Measurements from ENCODE around the gene NMUR1.
"Not testable (repeated sequence)": the region's sequence is repeated elsewhere in the genome, so short reads cannot be mapped to it uniquely, and the experiment has no call there.

NMUR1 gene

GRCh38 chr2:231530099-231531011 is at the start of gene NMUR1:
Gene NMUR1, minus strand, starts transcription at chr2:231530445. Its CDS starts 84 bp downstream, at chr2:231530361.
- no peaks in the 10 kb centered on the region for H3K36me3 Mint-ChIP-seq
- H3K9me3 Mint-ChIP-seq (ENCODE audit: low read depth) = no peaks in the 10 kb centered on the region
- H3K4me1 Mint-ChIP-seq (ENCODE audit: low read depth) = peaks cover 11% of the 10 kb centered on the region
- H3K27ac Mint-ChIP-seq = no peak within 1 kb of the TSS
- H3K4me3 Mint-ChIP-seq = peak within 1 kb of the TSS; percentile 53
- peaks cover 10% of the 10 kb centered on the region for H3K27me3 Mint-ChIP-seq

DNA sequence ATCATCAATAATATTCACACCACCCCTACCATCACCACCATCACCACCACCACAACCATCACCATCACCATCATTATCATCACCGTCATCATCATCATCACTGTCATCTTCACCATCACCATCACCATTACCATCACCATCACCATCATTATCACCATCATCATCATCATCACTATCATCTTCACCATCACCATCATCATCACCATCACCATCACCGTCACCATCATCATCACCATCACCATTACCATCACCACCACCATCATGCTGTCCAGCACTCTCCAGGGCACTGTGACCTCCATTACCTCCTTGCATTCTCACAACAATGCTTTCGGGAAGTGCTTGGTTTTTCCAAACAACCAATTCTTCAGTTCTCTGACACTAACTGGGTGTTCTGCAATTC is 49.3 kb upstream of the NMUR1 start:
- no peaks in the 10 kb centered on the region for H3K27me3 Mint-ChIP-seq
- no peak overlapping the region for H3K4me3 Mint-ChIP-seq
- H3K4me1 Mint-ChIP-seq (ENCODE audit: low read depth) = no peaks in the 10 kb centered on the region
- H3K27ac Mint-ChIP-seq = no peak overlapping the region
- peaks cover 4% of the 10 kb centered on the region for H3K9me3 Mint-ChIP-seq (ENCODE audit: low read depth)
- H3K36me3 Mint-ChIP-seq = peaks cover 4% of the 10 kb centered on the region

DNA sequence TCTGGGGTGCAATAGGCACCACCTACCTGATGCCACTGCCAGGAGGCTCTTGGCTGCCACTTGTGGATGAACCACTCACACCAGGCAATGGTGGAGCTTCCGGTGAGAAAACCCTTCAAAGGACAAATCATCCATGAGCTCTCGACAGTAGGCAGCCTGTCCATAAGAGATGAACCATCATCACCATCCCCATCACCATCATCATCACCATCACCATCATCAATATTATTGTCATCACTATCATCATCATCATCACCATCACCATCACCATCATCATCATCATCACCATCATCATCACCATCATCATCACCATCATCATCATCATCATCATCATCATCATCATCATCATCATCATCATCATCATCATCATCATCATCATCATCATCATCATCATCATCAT is 48.4 kb upstream of the NMUR1 start:
- not testable (repeated sequence) for H3K27ac Mint-ChIP-seq; H3K36me3 Mint-ChIP-seq; H3K4me1 Mint-ChIP-seq (ENCODE audit: low read depth); H3K4me3 Mint-ChIP-seq; H3K27me3 Mint-ChIP-seq; H3K9me3 Mint-ChIP-seq (ENCODE audit: low read depth)

GRCh38 chr2:231576465-231576864 is 46.2 kb upstream of the NMUR1 start:
- no peaks in the 10 kb centered on the region for H3K27me3 Mint-ChIP-seq
- no peak overlapping the region for H3K4me3 Mint-ChIP-seq
- peaks cover 4% of the 10 kb centered on the region for H3K36me3 Mint-ChIP-seq
- H3K4me1 Mint-ChIP-seq (ENCODE audit: low read depth) = no peaks in the 10 kb centered on the region
- H3K9me3 Mint-ChIP-seq (ENCODE audit: low read depth) = peaks cover 4% of the 10 kb centered on the region
- no peak overlapping the region for H3K27ac Mint-ChIP-seq

GRCh38 chr2:231575612-231576256 is 45.5 kb upstream of the NMUR1 start:
- no peaks in the 10 kb centered on the region for H3K4me1 Mint-ChIP-seq (ENCODE audit: low read depth)
- no peak overlapping the region for H3K27ac Mint-ChIP-seq
- H3K36me3 Mint-ChIP-seq = peaks cover 4% of the 10 kb centered on the region
- peaks cover 4% of the 10 kb centered on the region for H3K9me3 Mint-ChIP-seq (ENCODE audit: low read depth)
- H3K4me3 Mint-ChIP-seq = no peak overlapping the region
- no peaks in the 10 kb centered on the region for H3K27me3 Mint-ChIP-seq

- no peaks in the 10 kb centered on the region for H3K4me1 Mint-ChIP-seq (ENCODE audit: low read depth)
- H3K9me3 Mint-ChIP-seq (ENCODE audit: low read depth) = peaks cover 4% of the 10 kb centered on the region
- H3K27ac Mint-ChIP-seq = no peak overlapping the region
- no peaks in the 10 kb centered on the region for H3K36me3 Mint-ChIP-seq
- H3K4me3 Mint-ChIP-seq = no peak overlapping the region
- no peaks in the 10 kb centered on the region for H3K27me3 Mint-ChIP-seq
Observed at GRCh38 chr2:231573698-231574421, 43.6 kb upstream of the NMUR1 start.

- H3K27me3 Mint-ChIP-seq = no peaks in the 10 kb centered on the region
- H3K36me3 Mint-ChIP-seq = no peaks in the 10 kb centered on the region
- H3K27ac Mint-ChIP-seq = no peak overlapping the region
- peaks cover 2% of the 10 kb centered on the region for H3K4me1 Mint-ChIP-seq (ENCODE audit: low read depth)
- H3K9me3 Mint-ChIP-seq (ENCODE audit: low read depth) = no peaks in the 10 kb centered on the region
- H3K4me3 Mint-ChIP-seq = no peak overlapping the region
Observed at GRCh38 chr2:231573096-231573495, 42.9 kb upstream of the NMUR1 start.

DNA sequence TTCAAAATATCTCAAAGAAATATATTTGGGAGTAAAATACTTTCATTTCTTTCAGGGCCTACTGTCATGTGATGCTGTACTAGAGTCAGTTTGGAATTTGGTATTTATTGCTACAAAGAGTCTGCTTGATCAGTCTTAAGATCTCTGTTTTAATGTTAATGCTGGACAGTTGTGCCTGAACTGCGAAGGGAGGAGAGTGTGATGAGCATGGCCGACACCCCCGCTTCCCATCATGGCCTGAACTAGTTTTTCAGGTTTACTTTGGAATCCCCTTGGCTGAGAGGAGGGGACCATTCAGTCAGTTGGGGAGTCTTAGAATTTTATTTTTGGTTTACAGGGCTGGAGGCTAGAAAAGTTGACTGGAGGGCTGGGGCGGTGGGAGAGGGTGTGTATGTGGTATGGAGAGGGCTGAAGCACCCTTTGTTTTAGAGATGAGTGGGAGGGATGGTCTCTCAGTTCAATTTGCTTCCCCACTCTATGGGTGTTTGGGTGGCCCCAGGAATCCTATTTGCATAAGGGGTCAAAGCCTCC is 41.5 kb upstream of the NMUR1 start:
- no peak overlapping the region for H3K4me3 Mint-ChIP-seq
- no peaks in the 10 kb centered on the region for H3K36me3 Mint-ChIP-seq
- no peak overlapping the region for H3K27ac Mint-ChIP-seq
- H3K9me3 Mint-ChIP-seq (ENCODE audit: low read depth) = no peaks in the 10 kb centered on the region
- peaks cover 2% of the 10 kb centered on the region for H3K4me1 Mint-ChIP-seq (ENCODE audit: low read depth)
- H3K27me3 Mint-ChIP-seq = no peaks in the 10 kb centered on the region

DNA sequence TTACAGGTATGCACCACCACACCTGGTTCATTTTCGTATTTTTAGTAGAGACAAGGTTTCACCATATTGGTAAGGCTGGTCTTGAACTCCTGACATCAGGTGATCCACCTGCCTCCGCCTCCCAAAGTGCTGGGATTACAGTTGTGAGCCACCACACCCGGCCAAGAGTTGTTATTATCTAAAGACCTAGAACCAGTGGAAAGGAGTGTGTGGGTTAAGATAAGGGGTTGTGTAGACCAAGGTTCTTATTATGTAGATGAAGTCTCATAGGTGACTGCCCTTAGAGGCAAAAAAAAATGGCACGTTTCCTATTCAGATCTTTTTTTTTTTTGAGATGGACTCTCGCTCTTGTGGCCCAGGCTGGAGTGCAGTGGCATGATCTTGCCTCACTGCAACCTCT is 40.7 kb upstream of the NMUR1 start:
- not testable (repeated sequence) for H3K36me3 Mint-ChIP-seq; H3K9me3 Mint-ChIP-seq (ENCODE audit: low read depth); H3K27me3 Mint-ChIP-seq; H3K27ac Mint-ChIP-seq; H3K4me3 Mint-ChIP-seq; H3K4me1 Mint-ChIP-seq (ENCODE audit: low read depth)

DNA sequence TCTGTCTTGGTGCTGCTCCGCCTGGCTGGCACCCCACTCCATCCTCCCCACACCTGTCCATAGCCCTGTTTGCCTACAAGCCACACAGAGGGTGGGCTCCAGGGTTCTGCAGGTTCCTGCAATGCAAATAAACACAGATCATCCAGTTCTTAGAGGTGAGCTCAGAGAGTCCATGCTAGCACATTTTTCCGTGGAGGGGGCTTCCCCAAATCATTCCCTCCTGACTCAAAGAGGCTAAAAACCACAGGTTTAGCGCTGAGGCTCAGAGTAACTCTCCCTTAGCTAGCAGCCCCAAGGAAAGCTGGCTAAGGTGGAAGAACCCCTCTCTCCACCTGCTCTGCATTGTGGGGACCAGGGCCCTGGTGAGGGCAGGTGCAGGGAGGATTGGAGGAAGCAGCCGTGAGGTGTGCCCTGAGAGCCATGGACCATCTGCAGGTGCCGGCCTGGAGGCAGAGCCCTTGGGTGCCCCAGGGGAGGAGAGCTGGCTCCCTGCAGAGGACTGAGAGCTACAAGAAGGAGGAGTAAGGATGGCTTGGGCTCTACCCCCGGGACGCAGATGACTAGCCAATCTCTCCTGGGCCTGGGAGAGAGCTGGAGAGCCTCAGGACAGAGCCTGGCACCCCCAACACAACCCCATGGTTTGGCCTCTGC is 38.7 kb upstream of the NMUR1 start:
- H3K4me3 Mint-ChIP-seq = no peak overlapping the region
- H3K9me3 Mint-ChIP-seq (ENCODE audit: low read depth) = no peaks in the 10 kb centered on the region
- peaks cover 2% of the 10 kb centered on the region for H3K4me1 Mint-ChIP-seq (ENCODE audit: low read depth)
- H3K27me3 Mint-ChIP-seq = no peaks in the 10 kb centered on the region
- H3K36me3 Mint-ChIP-seq = no peaks in the 10 kb centered on the region
- H3K27ac Mint-ChIP-seq = no peak overlapping the region

DNA sequence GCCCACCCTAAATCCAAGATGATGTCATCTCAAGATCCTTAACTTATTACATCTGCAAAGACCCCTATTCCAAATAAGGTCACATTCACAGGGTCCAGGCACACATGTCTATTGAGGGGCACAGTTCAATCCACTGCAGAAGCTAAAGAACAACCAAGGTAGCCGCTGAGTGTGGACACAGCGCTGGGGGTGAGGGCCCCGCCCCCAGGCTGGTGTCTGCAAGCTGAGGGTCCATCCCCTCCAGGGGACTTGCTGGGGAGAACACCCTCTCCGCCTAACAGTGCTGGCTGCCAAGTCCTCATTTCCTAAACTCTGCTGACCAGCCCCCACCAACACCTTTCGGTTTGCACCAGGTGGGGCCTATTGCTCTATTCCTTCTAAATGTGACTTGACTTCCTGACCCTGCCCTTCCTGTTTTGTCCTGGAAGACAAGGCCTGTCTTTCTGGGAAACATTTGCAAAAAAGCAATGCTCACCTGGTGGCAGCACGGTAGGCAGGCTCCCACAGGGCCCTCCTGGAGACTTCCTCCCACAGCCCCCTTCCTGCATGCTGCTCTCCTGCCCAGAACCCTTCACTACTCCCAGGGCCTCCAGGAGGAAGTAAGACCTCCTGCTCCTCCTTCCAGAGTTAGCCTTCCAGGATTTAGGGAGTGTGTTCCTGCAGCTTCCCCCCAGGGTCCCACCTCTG is 38.0 kb upstream of the NMUR1 start:
- no peaks in the 10 kb centered on the region for H3K36me3 Mint-ChIP-seq
- no peak overlapping the region for H3K4me3 Mint-ChIP-seq
- H3K27ac Mint-ChIP-seq = no peak overlapping the region
- H3K4me1 Mint-ChIP-seq (ENCODE audit: low read depth) = peaks cover 2% of the 10 kb centered on the region
- H3K27me3 Mint-ChIP-seq = no peaks in the 10 kb centered on the region
- H3K9me3 Mint-ChIP-seq (ENCODE audit: low read depth) = no peaks in the 10 kb centered on the region

DNA sequence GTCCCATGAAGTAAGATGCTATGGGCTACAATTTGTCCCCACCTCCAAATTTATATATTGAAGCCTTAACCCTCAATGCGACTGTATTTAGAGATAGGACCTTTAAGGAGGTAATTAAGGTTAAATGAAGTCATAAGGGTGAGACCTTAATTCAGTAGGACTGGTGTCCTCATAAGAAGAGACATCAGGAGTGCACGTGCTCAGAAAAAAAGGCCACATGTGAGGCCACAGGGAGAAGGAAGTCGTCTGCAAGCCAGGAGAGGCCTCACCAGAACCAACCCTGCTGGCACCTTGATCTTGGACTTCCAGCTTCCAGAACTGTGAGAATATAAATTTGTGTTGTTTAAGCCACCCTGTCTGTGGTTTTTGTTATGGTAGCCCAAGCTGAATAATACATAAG is 36.9 kb upstream of the NMUR1 start:
- Mint-ChIP-seq H3K9me3 (ENCODE audit: low read depth) (no peaks in the 10 kb centered on the region), H3K36me3 (no peaks in the 10 kb centered on the region), H3K4me1 (ENCODE audit: low read depth) (peaks cover 2% of the 10 kb centered on the region), H3K27me3 (no peaks in the 10 kb centered on the region), H3K27ac (no peak overlapping the region), H3K4me3 (no peak overlapping the region)

GRCh38 chr2:231565887-231566594 is 35.8 kb upstream of the NMUR1 start:
- Mint-ChIP-seq H3K4me1 (ENCODE audit: low read depth) (peaks cover 2% of the 10 kb centered on the region), H3K4me3 (no peak overlapping the region), H3K27ac (no peak overlapping the region), H3K27me3 (no peaks in the 10 kb centered on the region), H3K36me3 (no peaks in the 10 kb centered on the region), H3K9me3 (ENCODE audit: low read depth) (no peaks in the 10 kb centered on the region)
